Body of pancreas (tissue), 4 donors: ENCODE measurements around the gene AQP4. TPM values are rescaled to one million over a fixed set of nuclear protein-coding genes. Genes with fewer than 3 reads are reported as not detected.

Experiments
- ATAC-seq: fragments of 150-250 bp; one replicate; pipeline ENCODE4 v1.9.1; 2016
- DNase-seq, 4 donors: peaks; one replicate each; pipeline ENCODE4 v3.0.0-alpha.2; 2019
- H3K27ac ChIP-seq, 4 donors: fragments of 200-600 bp; sonication (generic); 1 replicate in 3 of 4; 2 replicates in 1 of 4; pipeline versions ENCODE4 v1.5.1 to v1.6.1; 2016 to 2019; ENCODE audit warnings: mild to moderate bottlenecking in 1 of 4, mixed read lengths in 1 of 4, moderate library complexity in 1 of 4
- H3K27me3 ChIP-seq, 2 donors: fragments of 200-600 bp; sonication (generic); one replicate each; pipeline ENCODE4 v1.6.0; 2016; ENCODE audit warnings: mild to moderate bottlenecking in 1 of 2
- H3K36me3 ChIP-seq, 2 donors: fragments of 200-600 bp; sonication (generic); replicated peaks in 1 of 2; 2 replicates each; pipeline ENCODE4 v1.5.1; 2016; ENCODE audit warnings: low read depth in 2 of 2; ENCODE audit not compliant: insufficient read depth in 1 of 2
- H3K4me1 ChIP-seq: fragments of 200-600 bp; sonication (generic); one replicate; pipeline ENCODE4 v1.6.0; 2016
- H3K4me3 ChIP-seq, 2 donors: fragments of 200-600 bp; sonication (generic); 1 replicate in 1 of 2; 2 replicates in 1 of 2; pipeline ENCODE4 v1.5.1; 2016 to 2019
- H3K9me3 ChIP-seq, 3 donors: fragments of 200-600 bp; sonication (generic); 1 replicate in 2 of 3; 2 replicates in 1 of 3; pipeline ENCODE4 v1.5.1; 2016
- POLR2A ChIP-seq, 3 donors: fragments of 450-650 bp; IDR thresholded peaks; one replicate each; pipeline ENCODE4 v1.6.1; 2016; ENCODE audit warnings: antibody characterized with exemption in 3 of 3, mild to moderate bottlenecking in 2 of 3
- WGBS, 2 donors: methylation state at CpG; one replicate each; pipeline ENCODE4 v1.1.5; 2017; 5-methylcytosine and 5-hydroxymethylcytosine counted together
- intact Hi-C: fragments of 100-400 bp; cut with DNase I; formaldehyde crosslinking; loops from one replicate; pipeline ENCODE4 v1.15.1; 2023
- total RNA-seq, 2 donors: library from RNA; depleted of rRNA; stranded (reverse); fragments of >200 nt; gene quantifications; one replicate each; pipeline ENCODE4 v1.1.0, GENCODE V29; 2016
- TF ChIP-seq, protein P1 (sequence below), 7 experiments: fragments of 450-650 bp in 4 of 7; fragments of 200-600 bp in 3 of 7; sonication (generic) in 3 of 7; IDR thresholded peaks; one replicate each; pipeline ENCODE4 v1.5.1; 2016 to 2019; ENCODE audit warnings: antibody characterized with exemption in 7 of 7

The AQP4 gene
- total RNA-seq, 2 donors from 2014 or later, result 3.6 TPM; not detected in 1

DNA sequence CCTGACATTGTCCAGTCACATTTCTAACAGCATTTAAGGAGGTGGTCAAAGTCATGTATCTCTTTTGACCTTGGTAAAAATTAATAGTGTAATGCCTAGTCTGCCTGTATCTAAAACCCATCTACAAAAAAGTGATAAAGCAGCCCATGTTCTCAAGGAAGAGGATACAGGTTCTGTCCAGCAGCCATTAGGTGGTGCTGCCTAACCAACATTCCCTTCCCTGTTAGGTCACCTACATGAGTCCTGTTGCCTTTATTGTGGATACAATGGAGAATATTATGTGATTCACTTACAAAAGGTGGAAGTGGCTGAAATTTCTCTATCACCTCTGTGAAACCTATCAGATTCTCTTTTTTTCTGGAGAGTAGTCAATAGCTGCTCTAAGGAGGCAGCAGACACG lies 52.5 kb downstream of the AQP4 start:
- Histone ChIP-seq H3K9me3 (no peaks in the 10 kb centered on the region), H3K27me3 (no peaks in the 10 kb centered on the region), H3K4me3 (no peak overlapping the region), H3K27ac (peak overlapping the region in 1 of 4 donors; percentile 55), H3K36me3 (no peaks in the 10 kb centered on the region), H3K4me1 (no peaks in the 10 kb centered on the region)
- no peak for TF ChIP-seq POLR2A (IDR thresholded peaks at IDR 0.05)
- TF ChIP-seq, protein P1, sequence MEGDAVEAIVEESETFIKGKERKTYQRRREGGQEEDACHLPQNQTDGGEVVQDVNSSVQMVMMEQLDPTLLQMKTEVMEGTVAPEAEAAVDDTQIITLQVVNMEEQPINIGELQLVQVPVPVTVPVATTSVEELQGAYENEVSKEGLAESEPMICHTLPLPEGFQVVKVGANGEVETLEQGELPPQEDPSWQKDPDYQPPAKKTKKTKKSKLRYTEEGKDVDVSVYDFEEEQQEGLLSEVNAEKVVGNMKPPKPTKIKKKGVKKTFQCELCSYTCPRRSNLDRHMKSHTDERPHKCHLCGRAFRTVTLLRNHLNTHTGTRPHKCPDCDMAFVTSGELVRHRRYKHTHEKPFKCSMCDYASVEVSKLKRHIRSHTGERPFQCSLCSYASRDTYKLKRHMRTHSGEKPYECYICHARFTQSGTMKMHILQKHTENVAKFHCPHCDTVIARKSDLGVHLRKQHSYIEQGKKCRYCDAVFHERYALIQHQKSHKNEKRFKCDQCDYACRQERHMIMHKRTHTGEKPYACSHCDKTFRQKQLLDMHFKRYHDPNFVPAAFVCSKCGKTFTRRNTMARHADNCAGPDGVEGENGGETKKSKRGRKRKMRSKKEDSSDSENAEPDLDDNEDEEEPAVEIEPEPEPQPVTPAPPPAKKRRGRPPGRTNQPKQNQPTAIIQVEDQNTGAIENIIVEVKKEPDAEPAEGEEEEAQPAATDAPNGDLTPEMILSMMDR (IDR thresholded peaks at IDR 0.05), result peak in 5 of 7 experiments; percentile 17 to 60 (median 33)
- WGBS, 2 donors, result 15 to 19% methylated on average over 1 of the region's 1 CpG
- intact Hi-C loops, result no loop called here
- peak in 2 of 4 donors; percentile 21 to 45 for DNase-seq
- ATAC-seq, result peak; percentile 42

DNA sequence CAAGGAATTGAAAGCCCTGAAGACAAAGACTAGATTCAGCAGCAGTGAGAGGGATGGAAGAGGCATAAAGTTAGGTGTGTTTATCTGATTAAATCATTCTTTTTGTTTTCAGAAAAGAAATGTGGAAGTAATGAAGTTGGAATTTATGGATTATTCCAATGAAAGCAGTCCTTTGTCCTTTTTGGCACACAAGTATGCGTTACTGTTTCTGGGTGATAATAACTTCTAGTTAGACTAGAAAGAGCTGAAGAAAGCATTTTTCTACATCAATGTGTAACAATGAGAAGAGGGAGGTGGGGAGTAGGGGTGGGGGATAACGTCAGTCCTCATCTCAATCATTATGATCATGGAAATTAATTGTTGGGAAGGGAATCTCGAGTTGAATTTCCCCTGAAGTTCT lies 53.0 kb downstream of the AQP4 start:
- intact Hi-C loops, result no loop called here
- H3K9me3 ChIP-seq, result no peaks in the 10 kb centered on the region
- no peak for TF ChIP-seq POLR2A (IDR thresholded peaks at IDR 0.05)
- TF ChIP-seq, protein P1 (IDR thresholded peaks at IDR 0.05), result no peak
- no peaks in the 10 kb centered on the region for H3K36me3 ChIP-seq
- H3K27ac ChIP-seq, result peak overlapping the region in 1 of 4 donors; percentile 55
- no peak overlapping the region for H3K4me3 ChIP-seq
- no peak for DNase-seq
- H3K4me1 ChIP-seq, result no peaks in the 10 kb centered on the region
- H3K27me3 ChIP-seq, result no peaks in the 10 kb centered on the region
- 32 to 33% methylated on average over 3 of the region's 3 CpGs for WGBS, 2 donors
- peak; percentile 60 for ATAC-seq

DNA sequence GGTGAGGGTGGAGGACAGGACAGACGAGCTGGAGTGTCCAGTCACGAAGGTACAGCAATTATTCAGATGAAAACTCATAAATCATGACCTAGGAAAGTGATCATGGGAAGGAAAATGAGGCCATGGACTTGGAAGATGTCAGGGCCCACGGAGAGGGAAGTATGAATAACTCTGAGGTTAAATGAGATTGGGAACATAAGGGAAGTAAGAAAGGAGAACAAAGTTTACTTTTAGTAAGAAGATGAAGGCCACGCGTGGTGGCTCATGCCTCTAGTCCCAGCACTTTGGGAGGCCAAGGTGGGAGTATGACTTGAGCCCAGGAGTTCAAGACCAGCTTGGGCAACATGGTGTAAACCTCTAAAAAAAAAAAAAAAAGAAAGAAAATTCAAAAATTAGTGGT lies 56.2 kb downstream of the AQP4 start:
- Histone ChIP-seq H3K27me3 (no peaks in the 10 kb centered on the region), H3K4me1 (no peaks in the 10 kb centered on the region), H3K36me3 (no peaks in the 10 kb centered on the region), H3K4me3 (no peak overlapping the region), H3K9me3 (no peaks in the 10 kb centered on the region), H3K27ac (no peak overlapping the region)
- TF ChIP-seq POLR2A (IDR thresholded peaks at IDR 0.05), result no peak
- TF ChIP-seq, protein P1 (IDR thresholded peaks at IDR 0.05), result no peak
- no peak for DNase-seq
- intact Hi-C loops, result no loop called here
- ATAC-seq, result no peak
- WGBS, 2 donors, result 61 to 63% methylated on average over 5 of the region's 5 CpGs

DNA sequence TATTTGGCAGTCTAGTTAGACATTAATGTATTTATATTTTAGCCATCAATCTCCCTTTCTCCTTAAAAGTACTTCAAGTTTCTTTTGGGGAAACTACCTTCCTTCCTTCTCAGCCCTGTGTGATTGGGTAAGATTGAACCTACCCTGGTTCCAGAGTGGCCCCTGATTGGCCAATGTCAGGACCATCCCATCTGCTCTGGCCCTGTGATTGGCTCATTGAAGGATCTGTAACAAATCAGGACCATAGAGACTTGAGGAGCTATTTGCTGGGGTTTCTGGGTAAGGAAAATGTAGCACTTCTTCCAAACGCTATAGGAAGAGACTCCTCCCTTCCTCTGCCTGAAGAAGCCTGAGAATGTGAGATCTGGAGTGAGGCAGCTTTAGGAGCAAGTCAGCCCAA lies 59.3 kb downstream of the AQP4 start:
- intact Hi-C loops, result no loop called here
- Histone ChIP-seq H3K4me3 (no peak overlapping the region), H3K9me3 (no peaks in the 10 kb centered on the region), H3K27ac (no peak overlapping the region), H3K36me3 (no peaks in the 10 kb centered on the region), H3K27me3 (no peaks in the 10 kb centered on the region), H3K4me1 (no peaks in the 10 kb centered on the region)
- ATAC-seq (no peak), DNase-seq (no peak)
- TF ChIP-seq, protein P1 (IDR thresholded peaks at IDR 0.05), result no peak
- TF ChIP-seq POLR2A (IDR thresholded peaks at IDR 0.05), result no peak
- WGBS, 2 donors, result 81 to 89% methylated on average over 1 of the region's 1 CpG

DNA sequence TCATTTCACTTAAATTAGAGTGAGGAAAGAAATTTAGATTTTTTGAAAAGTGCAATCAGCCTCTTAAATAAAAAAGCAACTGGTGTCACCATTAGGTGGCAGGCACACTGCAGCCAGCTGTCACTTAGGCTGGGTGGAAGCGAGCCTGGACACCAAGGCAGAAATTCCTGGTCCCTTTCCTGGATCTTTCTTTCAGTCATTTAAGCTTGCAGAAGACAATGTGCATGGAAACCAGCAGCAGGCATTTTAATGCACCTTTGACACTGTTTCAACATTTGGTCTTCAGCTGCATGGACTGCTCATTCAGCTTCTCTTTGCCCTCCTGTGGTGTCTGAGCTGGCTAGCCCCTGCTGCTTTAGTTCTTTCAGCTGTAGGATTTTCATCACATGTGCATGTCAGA lies 61.0 kb downstream of the AQP4 start:
- intact Hi-C loops, result no loop called here
- no peak overlapping the region for H3K4me3 ChIP-seq
- TF ChIP-seq, protein P1 (IDR thresholded peaks at IDR 0.05), result peak in 6 of 7 experiments; percentile 10 to 45 (median 32)
- no peak for TF ChIP-seq POLR2A (IDR thresholded peaks at IDR 0.05)
- 5 to 22% methylated on average over 1 of the region's 1 CpG for WGBS, 2 donors
- ATAC-seq (no peak), DNase-seq (peak in 3 of 4 donors; percentile 13 to 33 (median 17))
- no peaks in the 10 kb centered on the region for H3K9me3 ChIP-seq
- no peaks in the 10 kb centered on the region for H3K4me1 ChIP-seq
- no peaks in the 10 kb centered on the region for H3K27me3 ChIP-seq
- no peaks in the 10 kb centered on the region for H3K36me3 ChIP-seq
- H3K27ac ChIP-seq, result no peak overlapping the region
